Measurements from ENCODE around the gene PSD. TPM values are rescaled to one million over a fixed set of nuclear protein-coding genes. Genes with fewer than 3 reads are reported as not detected.

The PSD gene
- total and polyA plus RNA-seq, 11 donors = 0.14 to 1.7 (median 0.84) TPM

DNA sequence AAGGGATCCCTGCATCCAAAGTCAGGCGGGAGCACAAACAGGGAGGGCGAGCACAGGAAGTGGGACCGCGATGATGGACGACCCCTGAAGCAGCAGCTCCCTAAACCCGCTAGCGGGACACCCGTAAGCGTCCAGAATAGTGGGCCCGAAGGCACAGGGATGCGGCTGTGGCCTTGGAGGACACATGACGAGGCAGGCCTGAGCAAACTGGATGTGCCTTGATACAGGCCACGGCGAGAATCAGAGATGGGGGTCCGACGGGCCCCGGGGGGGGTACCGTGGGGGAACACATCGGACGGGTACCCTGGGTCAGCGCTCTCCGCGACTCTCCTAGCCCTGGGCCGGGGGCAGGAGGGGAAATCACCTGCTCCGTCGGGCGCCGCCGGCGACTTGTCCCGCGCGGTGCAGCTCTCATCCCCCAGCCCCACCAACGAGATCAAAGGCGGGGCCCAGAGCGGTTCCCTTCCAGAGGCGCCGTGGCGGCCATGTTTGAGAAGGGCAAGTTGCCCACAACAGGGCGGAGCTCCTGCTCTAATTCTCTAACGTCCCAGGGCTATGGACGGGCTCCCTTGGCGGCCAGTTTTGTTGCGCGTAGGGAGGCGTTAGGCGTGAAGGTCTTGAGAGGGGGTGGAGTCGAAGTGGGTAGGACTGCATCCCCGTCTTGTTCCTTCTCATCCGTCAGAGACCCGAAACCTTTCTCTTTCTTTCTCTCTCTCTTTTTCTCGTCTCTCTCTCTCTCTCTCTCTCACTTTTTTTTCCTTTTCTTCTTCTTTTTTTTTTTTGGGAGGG, 13.8 kb upstream of the PSD start, which contains the start of gene CUEDC2:
Gene CUEDC2, minus strand, starts transcription at position 413 of the 789 bp plus-strand sequence. CDS start 7,386 bp downstream, outside the sequence.
- intact Hi-C loops (cut with DNase I) = loop anchor here in 1 of 10 donors (2.0 kb wide), 1 partner anchor 70 kb away; the partner anchor contains the start of genes ACTR1A and SUFU
- 0 to 1% (median 0%) methylated on average over 43 to 52 of the region's 52 CpGs for WGBS, 4 donors
- no peaks in the 10 kb centered on the region for H3K9me3 ChIP-seq
- peaks cover 0 to 55% (median 12%) of the 10 kb centered on the region in 12 donors for H3K4me1 ChIP-seq
- peak within 1 kb of the TSS; percentile 43 to 91 (median 88) for H3K27ac ChIP-seq
- TF ChIP-seq, protein P1, sequence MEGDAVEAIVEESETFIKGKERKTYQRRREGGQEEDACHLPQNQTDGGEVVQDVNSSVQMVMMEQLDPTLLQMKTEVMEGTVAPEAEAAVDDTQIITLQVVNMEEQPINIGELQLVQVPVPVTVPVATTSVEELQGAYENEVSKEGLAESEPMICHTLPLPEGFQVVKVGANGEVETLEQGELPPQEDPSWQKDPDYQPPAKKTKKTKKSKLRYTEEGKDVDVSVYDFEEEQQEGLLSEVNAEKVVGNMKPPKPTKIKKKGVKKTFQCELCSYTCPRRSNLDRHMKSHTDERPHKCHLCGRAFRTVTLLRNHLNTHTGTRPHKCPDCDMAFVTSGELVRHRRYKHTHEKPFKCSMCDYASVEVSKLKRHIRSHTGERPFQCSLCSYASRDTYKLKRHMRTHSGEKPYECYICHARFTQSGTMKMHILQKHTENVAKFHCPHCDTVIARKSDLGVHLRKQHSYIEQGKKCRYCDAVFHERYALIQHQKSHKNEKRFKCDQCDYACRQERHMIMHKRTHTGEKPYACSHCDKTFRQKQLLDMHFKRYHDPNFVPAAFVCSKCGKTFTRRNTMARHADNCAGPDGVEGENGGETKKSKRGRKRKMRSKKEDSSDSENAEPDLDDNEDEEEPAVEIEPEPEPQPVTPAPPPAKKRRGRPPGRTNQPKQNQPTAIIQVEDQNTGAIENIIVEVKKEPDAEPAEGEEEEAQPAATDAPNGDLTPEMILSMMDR (IDR thresholded peaks at IDR 0.05) = no peak
- TF ChIP-seq POLR2A (IDR thresholded peaks at IDR 0.05) = peak in 1 of 2 donors; percentile 66
- peak; percentile 96 to 98 (median 96) for ATAC-seq
- peak; percentile 96 to 98 (median 97) for DNase-seq
- H3K4me3 ChIP-seq = peak within 1 kb of the TSS; percentile 67 to 99 (median 91)
- H3K36me3 ChIP-seq = no peaks in the 10 kb centered on the region
- H3K27me3 ChIP-seq = peaks cover 0 to 12% (median 0%) of the 10 kb centered on the region in 9 donors

DNA sequence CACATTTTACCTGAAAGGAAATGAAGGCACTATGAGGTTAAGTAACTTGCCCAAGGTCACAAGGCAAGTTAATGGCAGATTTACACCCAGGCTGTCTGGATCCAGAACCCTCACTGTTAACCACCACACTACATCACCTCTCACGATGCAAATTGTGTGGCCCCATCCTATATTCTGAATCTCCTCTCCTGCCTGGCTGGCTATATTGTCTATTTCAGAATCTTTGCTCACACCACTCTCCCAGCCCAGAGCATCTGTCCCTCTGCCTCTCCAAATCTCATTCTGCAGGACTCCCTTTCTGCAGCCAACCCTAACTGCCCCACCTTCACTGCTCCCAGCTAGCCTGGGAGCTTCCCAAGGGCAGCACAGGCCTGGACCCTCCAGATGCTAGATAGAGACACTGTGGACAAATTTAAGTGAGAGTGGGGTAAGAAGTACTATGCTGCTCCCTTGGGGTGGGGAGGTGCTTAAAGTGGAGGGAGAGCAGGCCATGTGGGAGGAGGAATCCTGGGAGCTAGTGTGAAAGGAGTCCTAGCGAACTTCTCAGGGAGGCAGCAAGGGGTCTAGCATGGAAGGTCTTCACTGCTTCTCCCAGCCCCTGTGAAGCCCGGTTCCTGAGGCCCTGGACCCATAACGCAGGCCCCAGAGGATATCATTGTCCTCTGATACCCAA, 13.0 kb upstream of the PSD start:
- ATAC-seq (peak; percentile 1 to 11 (median 6)), DNase-seq (no peak)
- TF ChIP-seq, protein P1 (IDR thresholded peaks at IDR 0.05) = no peak
- TF ChIP-seq POLR2A (IDR thresholded peaks at IDR 0.05) = no peak
- peak overlapping the region; percentile 43 to 91 (median 88) for H3K27ac ChIP-seq
- no peaks in the 10 kb centered on the region for H3K36me3 ChIP-seq
- intact Hi-C loops (cut with DNase I) = loop anchor here in 1 of 10 donors (1.0 to 2.0 kb wide), 2 partner anchors 9 to 71 kb away; partner anchors contain the start of genes ACTR1A and SUFU
- WGBS, 4 donors = 19 to 48% (median 25%) methylated on average over 2 to 4 of the region's 4 CpGs
- H3K9me3 ChIP-seq = no peaks in the 10 kb centered on the region
- H3K4me1 ChIP-seq = peaks cover 0 to 48% (median 12%) of the 10 kb centered on the region in 12 donors
- H3K4me3 ChIP-seq = peak overlapping the region; percentile 67 to 99 (median 91)
- peaks cover 0 to 12% (median 0%) of the 10 kb centered on the region in 9 donors for H3K27me3 ChIP-seq

DNA sequence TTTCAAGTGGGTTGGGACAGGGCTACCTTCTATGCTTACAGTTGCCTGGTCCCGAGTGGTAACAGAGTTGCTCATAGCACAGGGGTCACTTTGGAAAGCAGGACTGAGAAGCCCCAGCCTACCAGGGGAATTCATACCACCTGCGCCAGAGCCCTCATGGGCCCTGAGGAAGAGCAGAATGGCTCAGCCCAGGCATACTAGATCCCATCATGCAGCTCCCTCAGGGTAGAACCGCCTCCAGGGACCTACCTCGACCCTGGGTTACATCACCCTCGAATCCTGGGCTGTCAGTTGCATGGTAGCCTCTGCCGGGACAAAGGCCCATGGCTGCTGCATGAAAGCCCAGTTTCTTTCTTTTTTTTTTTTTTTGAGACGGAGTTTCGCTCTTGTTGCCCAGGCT, 10.9 kb upstream of the PSD start:
- WGBS, 4 donors = 85 to 90% (median 87%) methylated on average over 8 of the region's 8 CpGs

More for the DNA sequence above, 10.9 kb upstream of the PSD start:
- Histone ChIP-seq H3K4me1 (peaks cover 0 to 28% (median 10%) of the 10 kb centered on the region in 12 donors), H3K9me3 (no peaks in the 10 kb centered on the region), H3K27me3 (peaks cover 0 to 2% (median 0%) of the 10 kb centered on the region in 9 donors), H3K4me3 (no peak overlapping the region), H3K27ac (no peak overlapping the region), H3K36me3 (peaks cover 0 to 8% (median 0%) of the 10 kb centered on the region in 9 donors)
- ATAC-seq (no peak), DNase-seq (no peak)
- TF ChIP-seq POLR2A (IDR thresholded peaks at IDR 0.05) = no peak
- TF ChIP-seq, protein P1 (IDR thresholded peaks at IDR 0.05) = no peak
- intact Hi-C loops (cut with DNase I) = no loop called here
